NCI-H1048 (cell line): Measurements from ENCODE around the gene PBRM1.

Source experiments
- DNase-seq: peaks from one replicate; lab custom pipeline; 2025; lab: John Stamatoyannopoulos, UW

Gene PBRM1

GRCh38 chr3:52509753-52510328 lies 175.9 kb downstream of the PBRM1 start:
- no peak for DNase-seq

- no peak for DNase-seq
Measured at GRCh38 chr3:52507359-52507758, 178.4 kb downstream of the PBRM1 start.

GRCh38 chr3:52506266-52506966 lies 179.3 kb downstream of the PBRM1 start:
- no peak for DNase-seq

- no peak for DNase-seq
Measured at GRCh38 chr3:52504977-52505376, 180.7 kb downstream of the PBRM1 start.

GRCh38 chr3:52503788-52504424 lies 181.8 kb downstream of the PBRM1 start:
- no peak for DNase-seq

- no peak for DNase-seq
Measured at GRCh38 chr3:52502808-52503350, 182.8 kb downstream of the PBRM1 start.

GRCh38 chr3:52502001-52502400 lies 183.7 kb downstream of the PBRM1 start:
- DNase-seq: no peak

- no peak for DNase-seq
Measured at GRCh38 chr3:52501046-52501445, 184.7 kb downstream of the PBRM1 start.

GRCh38 chr3:52498137-52499054 lies 187.3 kb downstream of the PBRM1 start:
- no peak for DNase-seq

GRCh38 chr3:52495777-52496602 lies 189.7 kb downstream of the PBRM1 start:
- DNase-seq: no peak
